GM18951 (cell line): ENCODE data around the gene SLC35F3.
"Not testable (repeated sequence)": the region's sequence is repeated elsewhere in the genome, so short reads cannot be mapped to it uniquely, and the experiment has no call there.

Experiments
- POLR2A ChIP-seq: IDR thresholded peaks from 4 replicates; pipeline ENCODE4 v1.6.1; 2011; ENCODE audit warnings: mild to moderate bottlenecking; ENCODE audit not compliant: insufficient read length, insufficient read depth; ENCODE audit errors: extremely low read depth
- in situ Hi-C: fragments of 300-500 bp; cut with MboI; formaldehyde crosslinking; loops from one replicate; pipeline ENCODE4 v1.12.0; 2022; ENCODE audit warnings: low sequenced_read_pairs, mixed read lengths, inconsistent platforms; ENCODE audit not compliant: unreplicated experiment

The SLC35F3 gene

GRCh38 chr1:234327577-234328164, 423.2 kb downstream of the SLC35F3 start:
- in situ Hi-C loops: no loop called here
- no peak for TF ChIP-seq POLR2A

GRCh38 chr1:234330843-234331215, 426.4 kb downstream of the SLC35F3 start:
- in situ Hi-C loops: no loop called here
- no peak for TF ChIP-seq POLR2A

DNA sequence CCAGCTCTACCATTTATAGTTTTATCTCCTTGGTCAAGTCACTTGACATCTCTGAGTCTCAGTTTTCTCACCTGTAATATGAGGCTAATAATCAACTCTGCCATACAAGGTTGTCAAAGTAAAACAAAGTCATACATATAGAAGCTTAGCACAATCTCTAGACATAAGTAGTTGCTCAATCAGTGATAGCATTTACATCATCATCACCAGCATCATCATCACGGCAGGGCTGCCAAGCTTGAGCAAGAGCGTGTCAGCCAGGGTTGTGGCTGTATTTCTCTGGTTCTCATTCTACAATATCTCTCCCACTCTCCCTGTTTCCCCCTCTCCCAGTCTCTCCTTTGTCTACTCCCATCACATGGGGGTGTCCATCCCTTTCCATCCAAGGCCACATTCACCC, 427.0 kb downstream of the SLC35F3 start:
- TF ChIP-seq POLR2A: no peak
- in situ Hi-C loops: no loop called here

DNA sequence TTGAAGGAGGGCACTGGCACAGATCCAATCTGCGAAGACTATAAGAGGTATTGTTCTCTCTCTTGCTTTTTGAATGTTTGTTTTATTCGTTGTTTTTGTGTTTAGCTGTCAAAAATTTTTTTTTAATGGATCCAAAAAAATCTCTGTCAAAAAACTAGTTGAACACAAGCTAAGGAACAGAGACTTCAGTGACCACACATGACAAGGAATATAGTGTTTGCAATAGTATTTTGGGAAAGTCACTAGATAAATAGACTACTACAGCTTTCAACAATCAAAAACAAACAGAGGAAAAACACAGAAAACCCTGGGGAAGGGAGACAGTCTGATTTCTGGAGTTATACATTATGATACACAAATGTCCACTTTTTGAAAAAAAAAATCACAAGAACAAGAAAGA, 431.9 kb downstream of the SLC35F3 start:
- in situ Hi-C loops: no loop called here
- no peak for TF ChIP-seq POLR2A

DNA sequence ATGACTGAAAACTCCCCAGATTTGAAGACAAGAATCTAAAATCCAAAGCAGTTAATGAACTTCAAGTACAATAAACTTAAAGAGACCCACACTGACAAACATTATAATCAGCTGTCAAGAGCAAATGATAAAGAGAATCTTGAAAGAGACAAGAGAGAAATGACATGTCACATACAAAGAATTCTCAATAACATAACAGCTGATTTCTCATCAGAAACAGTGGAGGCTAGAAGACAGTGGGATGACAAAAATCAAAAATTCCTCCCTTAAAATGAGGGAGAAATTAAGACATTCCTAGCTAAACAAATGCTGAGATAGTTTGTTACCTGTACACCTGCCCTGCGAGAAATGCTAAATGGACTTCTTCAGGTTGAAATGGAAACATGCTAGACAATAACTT, 432.8 kb downstream of the SLC35F3 start:
- in situ Hi-C loops: no loop called here

DNA sequence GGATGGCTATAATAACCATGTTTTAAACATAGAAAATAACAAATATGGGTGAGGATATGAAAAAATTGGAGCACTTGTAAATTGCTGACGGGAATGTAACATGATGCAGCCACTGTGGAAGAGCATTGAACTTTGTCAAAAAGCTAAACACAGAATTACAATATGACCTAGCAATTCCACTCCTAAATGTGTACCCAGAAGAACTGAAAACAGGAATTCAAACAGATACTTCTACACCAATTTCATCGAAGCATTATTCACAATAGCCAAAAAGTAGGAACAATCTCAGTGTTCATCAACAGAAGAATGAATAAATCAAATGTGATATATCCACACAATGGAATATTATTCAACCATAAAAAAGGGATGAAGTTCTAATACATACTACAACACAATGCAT, 436.1 kb downstream of the SLC35F3 start:
- in situ Hi-C loops: no loop called here
- TF ChIP-seq POLR2A: no peak

More for the DNA sequence above, 432.8 kb downstream of the SLC35F3 start:
- TF ChIP-seq POLR2A: no peak

GRCh38 chr1:234342774-234343173, 438.3 kb downstream of the SLC35F3 start:
- no peak for TF ChIP-seq POLR2A
- in situ Hi-C loops: no loop called here

- in situ Hi-C loops: no loop called here
- no peak for TF ChIP-seq POLR2A
Measured at GRCh38 chr1:234345237-234345636, 440.8 kb downstream of the SLC35F3 start.

- TF ChIP-seq POLR2A: no peak
Measured at GRCh38 chr1:234348964-234349363, 444.5 kb downstream of the SLC35F3 start.

GRCh38 chr1:234355782-234356510, 451.5 kb downstream of the SLC35F3 start:
- in situ Hi-C loops: no loop called here

More at GRCh38 chr1:234348964-234349363, 444.5 kb downstream of the SLC35F3 start:
- in situ Hi-C loops: no loop called here

DNA sequence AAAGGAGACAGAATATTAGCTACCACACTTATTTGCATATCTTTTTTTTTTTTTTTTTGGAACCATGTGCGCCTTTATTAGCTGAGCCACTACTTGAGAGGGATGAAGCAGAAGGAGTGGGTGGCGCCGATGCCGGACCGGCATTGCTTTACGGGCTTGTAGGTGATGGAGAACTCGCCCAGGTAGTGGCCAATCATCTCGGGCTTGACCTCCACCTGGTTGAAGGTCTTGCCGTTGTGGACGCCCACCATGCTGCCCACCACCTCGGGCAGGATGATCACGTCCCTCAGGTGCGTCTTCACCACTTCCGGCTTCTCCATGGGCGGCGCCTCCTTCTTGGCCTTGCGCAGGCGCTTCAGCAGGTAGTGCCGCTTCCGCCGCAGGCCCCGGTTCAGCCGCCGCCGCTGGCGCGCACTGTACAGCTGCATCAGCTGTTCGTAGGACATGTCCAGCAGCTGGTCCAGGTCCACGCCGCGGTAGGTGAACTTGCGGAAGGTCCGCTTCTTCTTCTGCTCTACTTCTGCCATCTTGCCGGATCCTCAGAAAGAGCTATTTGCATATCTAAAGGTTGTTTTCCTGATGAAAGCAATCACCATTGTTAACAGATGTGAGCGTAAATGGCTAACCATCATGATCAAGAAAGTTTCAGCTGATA, 452.3 kb downstream of the SLC35F3 start:
- in situ Hi-C loops: not testable (repeated sequence)
- TF ChIP-seq POLR2A: peak; percentile 56

More at GRCh38 chr1:234355782-234356510, 451.5 kb downstream of the SLC35F3 start:
- no peak for TF ChIP-seq POLR2A

- in situ Hi-C loops: no loop called here
- TF ChIP-seq POLR2A: no peak
Measured at GRCh38 chr1:234357831-234358230, 453.4 kb downstream of the SLC35F3 start.

DNA sequence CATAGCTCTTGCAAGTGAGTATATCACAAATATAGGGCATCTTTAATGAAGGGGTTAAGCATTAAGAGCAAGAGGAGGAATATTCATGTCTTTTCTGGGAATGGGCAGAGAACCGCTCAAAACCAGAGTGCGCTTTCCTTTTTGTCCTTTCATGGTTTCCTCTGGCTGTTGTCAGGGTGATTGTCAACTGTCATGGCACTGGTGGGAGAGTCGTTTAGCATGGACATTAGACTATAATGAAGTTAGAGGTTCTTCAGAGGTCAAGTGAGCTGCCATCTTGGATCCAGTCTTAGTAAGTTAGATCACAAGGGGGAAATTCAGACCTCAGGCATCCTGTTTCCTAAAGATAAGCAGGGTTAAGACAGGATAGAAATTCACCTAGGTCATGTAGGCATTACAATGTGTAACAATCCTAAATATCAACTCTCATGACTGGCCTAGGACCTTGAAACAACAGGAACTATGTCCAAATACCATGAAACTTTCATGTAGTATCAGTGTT, 456.7 kb downstream of the SLC35F3 start:
- in situ Hi-C loops: no loop called here
- no peak for TF ChIP-seq POLR2A
